COLO829 (cell line): ENCODE results near the gene PRSS57.

Experiments used
- DNase-seq: peaks from one replicate; pipeline ENCODE4 v3.0.0; 2012; ENCODE audit warnings: low spot score

The PRSS57 gene

DNA sequence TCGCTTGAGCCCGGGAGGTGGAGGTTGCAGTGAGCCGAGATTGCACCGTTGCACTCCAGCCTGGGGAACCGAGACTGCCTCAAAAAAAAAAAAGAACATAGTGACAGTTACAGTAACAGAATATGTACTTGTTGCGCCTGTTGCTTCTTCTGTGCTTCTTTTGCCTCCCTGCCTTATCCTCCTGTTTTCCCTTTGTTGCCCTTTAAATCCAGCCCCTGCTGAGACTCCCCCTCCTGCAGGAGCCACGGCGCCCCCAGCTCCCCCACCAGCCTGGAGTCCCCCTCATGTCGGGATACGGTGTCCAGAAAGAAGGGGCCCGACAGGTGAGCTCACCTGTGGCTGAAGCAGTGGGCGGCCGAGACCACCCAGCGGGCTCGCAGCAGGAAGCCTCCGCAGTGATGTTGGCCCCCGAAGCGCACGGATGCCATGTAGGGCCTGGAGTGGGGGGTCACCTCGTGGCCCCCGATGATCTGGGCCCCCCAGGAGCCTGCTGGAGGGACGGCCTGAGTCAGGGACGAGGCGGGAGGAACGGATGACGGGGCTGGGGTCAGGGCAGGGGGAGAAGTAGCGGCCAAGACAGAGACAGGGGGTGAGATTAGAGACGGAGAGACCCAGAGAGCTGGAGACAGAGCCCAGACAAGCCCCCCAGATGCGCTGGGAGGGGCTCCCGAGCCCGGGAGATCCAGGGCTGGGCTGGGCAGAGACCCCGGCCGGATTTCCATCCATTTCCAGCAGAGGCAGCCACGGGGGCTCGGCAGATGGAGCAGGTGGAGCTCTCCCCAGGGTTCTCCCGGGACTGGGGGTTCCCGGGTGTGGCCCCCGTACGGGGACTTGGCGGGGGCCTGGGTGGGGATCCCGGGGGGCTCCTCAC, 536 bp downstream of the PRSS57 start:
- DNase-seq: no peak

DNA sequence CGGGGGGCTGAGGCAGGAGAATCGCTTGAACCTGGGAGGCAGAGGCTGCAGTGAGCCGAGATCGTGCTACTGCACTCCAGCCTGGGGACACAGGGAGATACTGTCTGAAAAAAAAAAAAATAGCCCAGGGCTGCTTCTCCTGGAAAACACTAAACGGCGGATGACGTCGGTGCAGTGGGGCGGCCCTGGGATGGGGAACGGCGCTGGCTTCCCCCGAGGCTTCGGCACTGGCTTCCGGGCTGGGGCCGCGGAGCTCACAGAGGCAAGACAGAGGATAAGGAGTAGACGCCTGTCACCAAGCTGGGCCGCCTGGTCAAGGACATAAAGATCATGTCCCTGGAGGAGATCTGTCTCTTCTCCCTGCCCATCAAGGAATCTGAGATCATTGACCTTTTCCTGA, 5.0 kb downstream of the PRSS57 start:
- no peak for DNase-seq

DNA sequence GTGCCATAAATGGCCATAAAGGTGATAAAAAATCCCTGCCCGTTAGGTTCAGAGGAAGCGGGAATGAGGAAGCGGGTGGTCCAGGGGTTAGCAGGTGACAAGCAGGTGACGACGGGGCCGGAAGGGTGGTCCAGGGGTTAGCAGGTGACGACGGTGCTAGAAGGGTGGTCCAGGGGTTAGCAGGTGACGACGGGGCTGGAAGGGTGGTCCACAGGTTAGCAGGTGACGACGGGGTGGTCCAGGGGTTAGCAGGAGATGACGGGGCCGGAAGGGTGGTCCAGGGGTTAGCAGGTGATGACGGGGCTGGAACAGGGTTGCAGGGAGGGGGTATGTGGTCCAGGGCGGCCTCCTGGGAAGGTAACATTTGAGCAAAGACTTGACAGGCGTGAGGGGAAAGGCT, 6.3 kb downstream of the PRSS57 start:
- no peak for DNase-seq

DNA sequence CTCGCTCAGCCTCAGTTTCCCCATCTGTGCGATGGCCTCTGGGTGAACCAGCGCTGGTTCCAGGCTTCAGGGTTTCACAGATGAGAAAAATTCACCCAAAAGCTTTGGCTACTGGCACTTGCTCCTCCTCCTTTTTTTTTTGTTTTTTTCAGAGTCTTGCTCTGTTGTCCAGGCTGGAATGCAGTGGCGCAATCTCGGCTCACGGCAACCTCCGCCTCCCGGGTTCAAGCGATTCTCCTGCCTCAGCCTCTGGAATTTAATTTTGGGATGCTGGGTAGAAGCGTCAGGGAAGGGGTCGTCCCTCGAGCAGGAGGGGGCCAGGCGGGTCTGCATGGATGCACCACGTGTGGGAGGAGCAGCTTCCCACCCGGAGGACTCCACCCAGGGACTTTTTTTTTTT, 7.0 kb downstream of the PRSS57 start:
- DNase-seq: no peak

DNA sequence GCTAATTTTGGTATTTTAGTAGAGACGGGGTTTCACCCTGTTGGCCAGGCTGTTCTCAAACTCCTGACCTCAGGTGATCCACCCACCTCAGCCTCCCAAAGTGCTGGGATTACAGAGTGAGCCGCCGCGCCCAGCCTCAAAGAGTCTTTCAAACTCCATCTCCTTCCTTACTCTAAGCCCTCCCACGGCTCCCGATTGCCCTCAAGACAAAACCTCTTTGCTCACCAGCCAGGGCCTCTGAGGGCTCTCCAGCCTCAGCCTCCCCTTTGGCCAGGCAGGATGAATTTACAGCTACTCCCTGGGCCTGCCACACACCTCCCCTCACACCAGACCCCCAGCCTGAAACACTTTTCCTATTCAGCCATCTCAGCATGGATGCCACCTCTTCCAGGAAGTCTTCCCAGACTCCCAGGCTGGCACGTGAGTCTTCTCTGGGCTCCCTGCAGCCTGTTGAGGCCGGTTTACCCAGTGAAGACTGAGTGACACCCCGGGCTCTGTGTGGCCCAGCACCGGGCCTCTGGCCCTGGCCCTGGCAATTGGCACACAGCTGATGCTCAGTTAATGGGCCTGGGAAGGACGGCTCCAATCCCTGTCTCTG, 7.6 kb downstream of the PRSS57 start:
- DNase-seq: no peak

DNA sequence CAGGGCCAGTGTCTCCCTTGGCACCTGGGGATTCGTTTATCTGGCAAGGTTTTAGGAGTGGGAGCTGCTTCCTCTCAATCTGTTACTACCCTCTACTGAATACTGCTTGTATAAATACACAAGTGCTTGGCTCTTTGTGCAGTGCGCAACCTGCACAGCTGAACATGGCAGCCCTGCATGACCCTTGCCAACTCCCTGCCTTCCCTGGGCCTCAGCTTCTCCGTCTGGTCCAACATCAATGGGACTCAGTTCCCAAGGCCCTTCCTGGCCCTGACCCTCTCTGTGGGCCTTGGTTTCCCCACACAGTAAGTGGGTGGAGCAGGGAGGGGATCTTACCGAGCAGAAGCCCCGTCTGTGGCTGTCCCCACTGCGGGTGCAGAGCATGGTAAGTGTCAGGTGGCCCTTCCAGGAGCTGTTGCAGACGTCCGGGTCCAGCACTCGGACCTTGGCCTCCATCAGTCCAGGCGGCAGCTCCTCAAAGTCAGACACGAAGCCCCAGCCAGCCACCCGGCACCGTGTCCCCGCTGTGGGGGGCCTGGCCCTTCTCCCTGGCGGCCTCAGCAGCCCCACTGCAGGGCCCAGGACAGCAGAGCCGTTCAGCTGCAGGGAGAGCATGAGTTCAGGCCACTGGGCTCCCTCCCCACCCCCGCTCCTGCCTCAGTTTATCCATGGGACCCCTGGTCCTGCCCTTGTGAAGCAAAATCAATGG, 8.5 kb downstream of the PRSS57 start:
- DNase-seq: no peak

DNA sequence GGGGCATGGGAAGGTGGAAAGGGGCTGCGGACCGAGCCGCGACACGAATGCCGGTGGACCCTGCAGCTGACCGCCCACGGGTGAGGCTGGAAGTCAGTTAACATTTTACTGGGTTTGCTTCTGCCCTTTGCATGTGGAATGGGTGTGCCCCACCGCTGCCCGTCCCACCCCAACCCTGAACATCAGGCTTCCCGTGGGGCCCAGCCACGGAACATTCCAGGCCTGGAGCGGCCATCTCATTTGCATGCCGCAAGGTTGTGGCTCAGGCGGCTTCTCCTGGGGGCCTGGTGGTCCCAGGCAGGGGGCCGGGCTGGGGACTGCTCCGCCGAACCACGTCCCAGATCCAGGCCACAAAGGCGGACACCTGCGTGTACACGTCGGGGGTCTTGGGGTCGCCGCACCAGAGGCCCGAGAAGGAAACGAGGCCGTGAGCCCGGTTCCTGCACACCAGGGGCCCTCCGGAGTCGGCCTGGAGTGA, 9.8 kb downstream of the PRSS57 start:
- no peak for DNase-seq

DNA sequence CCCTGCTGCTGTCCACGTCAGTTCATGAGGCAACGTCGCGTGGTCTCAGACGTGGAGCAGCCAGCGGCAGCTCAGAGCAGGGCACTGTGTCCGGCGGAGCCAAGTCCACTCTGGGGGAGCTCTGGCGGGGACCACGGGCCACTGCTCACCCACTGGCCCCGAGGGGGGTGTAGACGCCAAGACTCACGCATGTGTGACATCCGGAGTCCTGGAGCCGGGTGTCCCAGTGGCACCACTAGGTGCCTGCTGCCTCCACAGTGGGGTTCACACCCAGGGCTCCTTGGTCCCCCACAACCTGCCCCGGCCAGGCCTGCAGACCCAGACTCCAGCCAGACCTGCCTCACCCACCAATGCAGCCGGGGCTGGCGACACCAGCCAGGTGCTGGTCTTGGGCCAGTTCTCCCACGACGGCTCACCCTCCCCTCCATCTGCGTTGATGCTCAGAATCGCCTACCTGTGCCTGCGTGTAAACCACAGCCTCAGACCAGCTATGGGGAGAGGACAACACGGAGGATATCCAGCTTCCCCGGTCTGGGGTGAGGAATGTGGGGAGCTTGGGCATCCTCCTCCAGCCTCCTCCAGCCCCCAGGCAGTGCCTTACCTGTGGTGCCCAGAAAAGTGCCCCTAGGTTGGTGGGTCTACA, 12.5 kb downstream of the PRSS57 start:
- DNase-seq: no peak

DNA sequence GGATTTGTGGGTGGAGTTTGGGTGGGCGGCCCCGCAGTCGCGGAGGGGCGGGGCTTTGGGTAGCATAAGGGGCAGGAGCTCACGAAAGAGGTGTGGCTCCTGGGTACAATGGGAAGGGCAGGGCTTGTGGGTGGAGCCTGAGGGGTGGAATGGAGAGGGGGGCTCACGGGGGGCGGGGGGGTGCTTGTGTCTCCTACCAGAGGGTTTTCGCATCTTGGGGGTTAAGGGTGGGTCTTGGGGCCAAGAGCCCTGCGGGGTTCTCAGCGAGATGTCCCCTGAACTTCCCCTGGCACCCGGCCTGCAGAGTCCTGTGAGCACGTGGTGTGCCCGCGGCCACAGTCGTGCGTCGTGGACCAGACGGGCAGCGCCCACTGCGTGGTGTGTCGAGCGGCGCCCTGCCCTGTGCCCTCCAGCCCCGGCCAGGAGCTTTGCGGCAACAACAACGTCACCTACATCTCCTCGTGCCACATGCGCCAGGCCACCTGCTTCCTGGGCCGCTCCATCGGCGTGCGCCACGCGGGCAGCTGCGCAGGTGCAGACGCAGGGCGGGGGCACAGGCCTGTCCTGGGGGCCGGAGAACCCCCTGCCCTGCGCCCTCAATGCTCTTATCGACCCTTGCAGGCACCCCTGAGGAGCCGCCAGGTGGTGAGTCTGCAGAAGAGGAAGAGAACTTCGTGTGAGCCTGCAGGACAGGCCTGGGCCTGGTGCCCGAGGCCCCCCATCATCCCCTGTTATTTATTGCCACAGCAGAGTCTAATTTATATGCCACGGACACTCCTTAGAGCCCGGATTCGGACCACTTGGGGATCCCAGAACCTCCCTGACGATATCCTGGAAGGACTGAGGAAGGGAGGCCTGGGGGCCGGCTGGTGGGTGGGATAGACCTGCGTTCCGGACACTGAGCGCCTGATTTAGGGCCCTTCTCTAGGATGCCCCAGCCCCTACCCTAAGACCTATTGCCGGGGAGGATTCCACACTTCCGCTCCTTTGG, 13.9 kb downstream of the PRSS57 start:
- DNase-seq: peak; percentile 96

DNA sequence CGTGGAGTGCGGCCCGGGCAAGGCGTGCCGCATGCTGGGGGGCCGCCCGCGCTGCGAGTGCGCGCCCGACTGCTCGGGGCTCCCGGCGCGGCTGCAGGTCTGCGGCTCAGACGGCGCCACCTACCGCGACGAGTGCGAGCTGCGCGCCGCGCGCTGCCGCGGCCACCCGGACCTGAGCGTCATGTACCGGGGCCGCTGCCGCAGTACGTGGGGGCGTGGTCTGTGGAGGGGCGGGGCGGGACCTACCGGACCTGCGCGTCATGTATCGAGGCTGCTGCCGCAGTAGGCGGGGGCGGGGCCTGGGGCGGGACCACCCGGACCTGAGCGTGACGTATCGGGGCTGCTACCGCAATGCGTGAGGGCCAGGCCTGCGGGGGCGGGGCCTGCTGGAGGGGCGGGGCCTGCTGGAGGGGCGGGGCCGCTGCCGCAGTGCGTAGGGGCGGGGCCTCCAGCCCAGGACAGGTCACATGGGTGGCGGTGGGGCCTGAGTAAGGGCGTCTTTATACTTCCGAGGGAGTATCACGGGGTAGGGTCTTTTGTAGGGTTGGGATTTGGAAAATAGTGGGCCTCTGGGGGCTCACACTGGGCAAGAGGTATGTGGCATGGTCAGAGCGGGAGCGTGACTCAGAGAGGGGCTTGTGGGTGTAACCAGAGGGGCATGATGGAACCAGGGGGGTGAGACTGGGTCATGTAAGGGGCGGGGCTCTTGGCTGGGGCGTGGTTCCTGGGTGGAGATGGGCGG, 14.8 kb downstream of the PRSS57 start:
- peak; percentile 98 for DNase-seq

DNA sequence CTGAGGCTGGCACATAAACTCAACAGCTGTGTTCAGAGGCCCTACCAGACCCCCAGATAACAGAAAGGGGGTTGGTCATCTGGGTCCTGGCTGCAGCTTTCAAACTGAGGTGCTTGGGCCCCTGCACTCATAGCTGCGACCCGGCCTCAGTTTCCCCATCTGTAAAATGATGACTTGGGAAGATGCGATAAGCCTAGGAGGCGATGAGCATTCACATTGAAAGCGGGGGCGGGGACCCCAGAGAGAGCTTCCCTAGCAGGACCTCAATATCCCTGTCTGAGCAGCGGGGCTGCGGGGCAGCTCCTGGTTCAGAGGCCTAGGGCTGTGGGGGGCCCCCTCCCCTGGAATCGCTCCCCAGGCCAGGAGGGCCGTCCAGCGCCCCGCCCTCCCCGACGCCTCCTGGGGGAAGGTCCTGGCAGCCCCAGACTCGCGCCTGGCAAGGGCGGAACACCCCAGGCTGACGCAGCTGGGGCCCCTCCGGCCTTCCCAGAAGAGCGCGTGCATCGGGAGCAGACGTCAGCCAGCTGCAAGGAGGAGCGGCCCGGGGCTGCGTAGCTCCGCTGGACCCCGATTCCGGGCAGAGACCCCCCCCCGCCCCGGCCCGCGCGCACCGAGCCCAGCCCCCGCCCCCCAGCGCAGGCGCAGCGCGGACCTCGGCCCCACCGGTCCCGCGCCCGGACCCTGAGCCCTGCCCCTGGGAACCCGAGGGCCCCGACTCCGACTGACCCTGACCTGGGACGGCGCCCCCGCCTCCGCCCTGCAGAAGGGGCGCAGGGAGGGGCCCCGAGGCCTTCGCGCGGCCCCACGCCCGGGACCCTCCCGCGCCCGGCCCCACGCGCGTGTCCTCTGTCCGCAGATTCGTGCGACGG, 15.6 kb downstream of the PRSS57 start:
- no peak for DNase-seq

DNA sequence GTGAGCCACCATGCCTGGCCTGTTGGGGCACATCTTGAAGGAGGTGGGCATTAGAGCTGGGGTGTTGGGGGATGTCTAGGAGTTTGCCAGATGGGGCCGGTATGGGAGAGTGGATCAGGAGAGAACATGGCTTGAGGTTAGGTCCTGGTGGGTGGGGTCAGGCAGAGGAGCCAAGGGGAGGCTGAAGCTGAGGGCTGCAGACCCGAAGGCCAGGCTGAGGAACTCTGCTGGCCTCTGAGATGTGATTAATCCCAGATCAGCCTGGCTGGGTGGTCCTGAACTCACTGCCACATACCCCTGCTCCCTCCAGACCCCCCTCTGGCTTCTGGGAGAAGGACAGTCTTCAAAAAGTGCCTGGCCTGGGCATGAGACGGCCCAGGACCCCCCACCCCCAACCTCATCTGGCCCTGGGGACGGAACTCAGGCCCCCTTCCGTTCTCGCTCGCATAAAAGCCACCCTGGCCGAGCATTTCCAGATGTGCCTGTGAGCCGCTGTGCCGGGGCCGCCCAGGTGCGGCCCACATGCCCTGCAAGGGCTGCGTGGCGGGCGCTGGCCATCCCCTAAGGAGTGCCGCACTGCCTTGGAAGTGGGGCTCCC, 16.4 kb downstream of the PRSS57 start:
- DNase-seq: no peak

DNA sequence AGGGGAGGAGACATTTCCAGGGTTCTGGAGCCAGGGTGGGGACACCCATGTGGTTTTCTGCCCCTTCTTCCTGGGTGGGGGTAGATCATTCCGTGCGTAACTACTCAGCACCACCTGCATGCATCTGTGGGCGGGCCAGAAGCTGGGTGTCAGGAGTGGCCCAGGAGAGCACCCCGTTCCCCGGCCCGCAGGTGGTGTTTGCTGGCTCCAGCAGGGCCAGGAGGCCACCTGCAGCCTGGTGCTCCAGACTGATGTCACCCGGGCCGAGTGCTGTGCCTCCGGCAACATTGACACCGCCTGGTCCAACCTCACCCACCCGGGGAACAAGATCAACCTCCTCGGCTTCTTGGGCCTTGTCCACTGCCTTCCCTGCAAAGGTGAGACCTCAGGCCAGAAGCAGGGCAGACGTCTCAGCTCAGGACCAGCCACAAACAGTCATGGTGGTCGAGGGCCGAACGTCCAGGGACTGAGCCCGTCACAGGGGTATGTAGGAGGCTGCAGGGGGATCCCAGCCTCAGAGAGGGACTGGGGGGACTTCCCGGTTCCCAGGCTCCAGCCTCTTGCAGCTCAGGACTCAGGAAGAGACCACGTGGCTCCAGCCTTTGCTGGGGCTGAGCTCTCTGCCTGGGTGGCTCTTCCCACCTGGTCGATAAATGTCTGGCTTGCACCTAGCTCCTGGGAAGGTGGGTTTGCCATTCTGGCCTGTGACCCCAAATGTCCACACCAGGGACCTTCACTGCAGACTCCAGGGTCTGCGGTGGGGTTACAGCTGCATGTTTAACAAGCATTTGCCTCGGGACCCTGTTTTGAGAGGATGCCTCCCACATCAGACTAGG, 17.4 kb downstream of the PRSS57 start:
- no peak for DNase-seq

DNA sequence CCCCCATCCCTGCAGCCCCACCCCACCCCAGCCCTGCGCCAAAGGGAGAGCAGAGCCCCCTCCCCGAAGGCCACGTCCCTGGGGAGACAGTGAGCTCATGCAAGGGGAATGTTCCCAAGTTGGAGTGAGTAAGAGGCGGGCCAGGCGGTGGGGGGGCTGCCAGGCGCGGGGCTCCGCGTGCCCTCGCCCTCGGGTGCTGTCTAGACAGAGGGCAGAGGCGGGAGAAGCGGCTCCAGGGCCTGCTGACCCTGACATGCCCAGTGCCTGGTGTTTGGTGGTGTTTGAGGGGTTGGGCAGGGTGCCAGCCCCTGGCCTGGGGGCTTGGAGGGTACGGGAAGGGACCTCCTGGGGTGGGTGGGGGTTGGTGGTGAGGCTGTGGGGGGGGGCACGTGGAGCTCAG, 18.1 kb downstream of the PRSS57 start:
- peak; percentile 54 for DNase-seq

DNA sequence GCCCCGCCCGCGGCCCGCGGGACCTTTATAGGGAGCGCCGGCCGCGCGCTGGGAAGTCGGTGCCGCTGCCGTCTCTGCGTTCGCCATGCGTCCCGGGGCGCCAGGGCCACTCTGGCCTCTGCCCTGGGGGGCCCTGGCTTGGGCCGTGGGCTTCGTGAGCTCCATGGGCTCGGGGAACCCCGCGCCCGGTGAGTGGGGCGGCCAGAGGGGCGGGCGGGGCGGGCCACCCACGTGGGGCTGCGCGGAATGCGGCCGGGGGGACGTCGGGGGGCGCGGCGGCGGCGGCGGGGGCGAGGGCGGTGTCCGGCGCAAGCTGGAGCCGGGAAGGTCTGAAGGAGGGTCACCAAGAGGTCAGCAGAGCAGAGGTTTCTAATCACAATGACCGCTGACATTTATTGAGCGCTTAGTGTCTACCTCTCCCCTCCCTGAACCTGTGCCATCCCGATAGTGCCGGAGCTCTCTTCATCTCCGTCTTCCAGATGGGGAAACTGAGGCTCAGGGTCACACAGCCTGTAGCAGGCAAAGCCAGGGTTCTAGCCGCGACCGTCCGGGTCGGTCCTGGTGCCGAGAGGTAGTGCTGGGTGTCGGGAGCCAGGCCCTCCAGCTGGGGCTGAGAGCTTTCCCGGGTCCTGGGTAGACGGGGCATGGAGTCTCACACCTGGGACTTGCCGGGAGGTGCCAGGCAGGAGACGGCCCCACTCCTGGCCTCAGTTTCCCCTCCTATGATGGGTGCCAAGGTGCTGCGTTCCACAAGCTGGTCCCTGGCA, 18.7 kb downstream of the PRSS57 start, which contains the start of gene FSTL3:
Gene FSTL3 (plus strand): TSS at position 54 of the 767 bp plus-strand sequence. CDS start 32 bp downstream, at position 86.
- DNase-seq: no peak

DNA sequence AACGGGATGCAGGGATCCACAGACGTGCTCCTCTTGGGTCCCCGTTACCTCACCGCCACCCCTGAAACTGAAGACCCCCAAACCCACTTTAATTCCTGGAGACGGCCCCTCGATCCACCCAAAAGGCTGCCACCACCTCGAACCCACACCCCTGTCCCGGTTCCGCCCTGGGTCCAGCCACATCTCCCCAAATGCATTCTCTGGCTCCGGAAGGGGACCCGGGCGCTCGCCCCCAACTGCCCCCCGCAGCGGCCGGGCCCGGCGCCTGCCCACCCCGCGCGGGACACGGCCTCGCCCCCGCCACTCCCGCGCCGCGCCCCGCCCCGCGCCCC, 19.3 kb downstream of the PRSS57 start:
- no peak for DNase-seq
